Astrocyte of the spinal cord (primary cell): ENCODE data around the gene KCNQ5.
A peak's percentile ranks its signal among the peaks of the same experiment; 100 is the strongest.
"Not testable (repeated sequence)": the region's sequence is repeated elsewhere in the genome, so short reads cannot be mapped to it uniquely, and the experiment has no call there.

ENCODE experiments used
- DNase-seq: peaks from one replicate; pipeline ENCODE4 v3.0.0; 2011; ENCODE audit warnings: low read depth, low spot score
- H3K4me3 ChIP-seq: 2 replicates; pipeline ENCODE4 v1.5.1; 2011; ENCODE audit warnings: low read depth, mild to moderate bottlenecking, low read length, moderate library complexity
- CTCF ChIP-seq: IDR thresholded peaks from 2 replicates; pipeline ENCODE4 v1.5.1; 2012; ENCODE audit warnings: low read depth, mild to moderate bottlenecking, low read length, inconsistent platforms
- in situ Hi-C: cut with HindIII; loops from 2 replicates; pipeline ENCODE4 v1.10.0; 2017; ENCODE audit warnings: low sequenced_read_pairs

The KCNQ5 gene

DNA sequence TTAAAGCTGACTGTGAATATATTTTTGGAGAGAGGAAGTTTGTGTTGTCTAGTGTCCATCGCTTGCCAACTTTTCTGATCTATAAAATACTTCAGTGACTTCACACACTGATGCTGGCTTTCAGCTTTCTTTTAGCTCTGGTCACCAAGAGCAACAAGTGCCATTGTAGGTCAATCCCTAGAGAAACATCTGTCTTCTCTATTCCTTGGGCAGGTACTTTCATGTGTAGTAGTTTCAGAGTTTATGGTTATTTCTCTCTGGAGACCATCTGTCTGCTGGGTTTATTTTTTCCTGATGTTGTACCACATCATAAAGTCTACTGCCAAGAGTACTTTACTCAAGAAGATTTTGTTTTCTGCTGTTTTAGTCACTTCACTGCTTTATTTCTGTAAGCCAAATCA is 353.5 kb downstream of the KCNQ5 start:
- DNase-seq: no peak
- no peak for TF ChIP-seq CTCF
- in situ Hi-C loops: no loop called here
- H3K4me3 ChIP-seq: no peak overlapping the region

DNA sequence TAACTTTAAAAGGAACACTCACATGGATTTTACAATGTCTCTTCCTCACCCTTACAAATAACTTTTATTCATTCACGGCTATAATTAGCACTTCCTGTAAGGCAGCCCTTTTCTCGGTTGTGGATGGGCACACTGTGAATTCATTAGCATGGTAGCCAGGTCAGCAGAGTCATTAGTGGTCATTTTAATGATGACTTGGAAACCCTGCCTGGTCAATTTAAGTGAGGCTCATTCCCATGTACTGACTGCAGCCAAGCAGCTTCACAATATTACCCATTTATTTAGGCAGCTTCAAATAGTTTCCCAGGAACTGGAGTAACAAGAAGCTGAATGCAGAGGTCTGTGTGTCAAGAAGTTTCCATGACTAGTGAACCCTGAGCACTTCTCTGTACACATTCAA is 354.6 kb downstream of the KCNQ5 start:
- DNase-seq: peak; percentile 34
- no peak for TF ChIP-seq CTCF
- H3K4me3 ChIP-seq: no peak overlapping the region
- in situ Hi-C loops: no loop called here

- in situ Hi-C loops: no loop called here
- no peak for DNase-seq
- no peak overlapping the region for H3K4me3 ChIP-seq
- no peak for TF ChIP-seq CTCF
Measured at GRCh38 chr6:72977114-72977513, 355.2 kb downstream of the KCNQ5 start.

- DNase-seq, in situ Hi-C loops, H3K4me3 ChIP-seq: not testable (repeated sequence)
Measured at GRCh38 chr6:72978808-72979207, 356.9 kb downstream of the KCNQ5 start.

GRCh38 chr6:72984189-72984831 is 362.4 kb downstream of the KCNQ5 start:
- in situ Hi-C loops, DNase-seq, H3K4me3 ChIP-seq: not testable (repeated sequence)

DNA sequence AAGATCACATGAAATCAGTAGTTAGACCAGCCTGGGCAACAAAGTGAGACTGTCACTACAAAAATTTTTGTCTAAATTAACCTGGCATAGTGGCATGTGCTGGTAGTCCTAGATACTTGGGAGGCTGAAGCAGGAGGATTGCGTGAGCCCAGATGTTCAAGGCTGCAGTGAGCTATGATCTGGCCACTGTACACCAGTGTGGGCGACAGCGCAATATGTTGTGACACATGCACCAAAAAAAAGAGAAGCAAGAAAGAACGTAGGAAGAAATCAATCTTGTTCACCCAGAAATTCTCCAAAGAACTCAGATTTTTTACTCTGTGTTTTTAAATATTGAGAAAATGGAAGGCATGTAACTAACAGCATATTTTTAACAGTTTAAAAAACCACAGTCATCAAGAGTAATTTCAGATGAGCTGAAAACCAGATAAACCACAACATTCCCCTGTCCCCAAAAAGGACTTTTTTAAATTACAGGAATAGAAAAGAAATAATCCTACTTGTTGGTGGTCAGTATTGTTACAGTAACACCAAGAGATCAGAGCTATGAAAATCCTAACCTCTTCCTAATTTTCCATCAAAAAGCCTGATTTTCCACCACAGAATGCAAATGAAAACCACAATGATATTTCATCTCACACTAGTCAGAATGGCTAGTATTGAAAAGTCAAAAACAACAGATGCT is 363.3 kb downstream of the KCNQ5 start:
- peak; percentile 63 for DNase-seq
- in situ Hi-C loops: no loop called here

DNA sequence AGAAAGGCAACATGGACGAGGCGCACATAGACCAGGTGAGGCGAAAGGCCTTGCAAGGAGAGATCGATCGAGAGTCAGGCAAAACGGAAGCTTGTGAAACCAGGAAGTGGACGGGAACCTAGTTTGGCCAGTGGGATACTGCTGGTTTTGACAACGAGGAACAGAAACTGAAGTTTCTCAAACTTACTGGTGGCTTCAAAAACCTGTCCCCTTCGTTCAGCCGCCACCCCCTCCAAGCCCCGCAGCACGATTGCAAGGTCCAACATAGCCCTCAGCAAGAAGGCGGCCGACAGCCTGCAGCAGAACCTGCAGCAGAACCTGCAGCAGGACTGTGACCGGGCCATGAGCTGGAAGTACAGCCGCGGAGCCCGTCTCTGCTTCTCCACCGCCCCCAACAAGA is 365.4 kb downstream of the KCNQ5 start:
- no peak for TF ChIP-seq CTCF
- in situ Hi-C loops: no loop called here
- no peak overlapping the region for H3K4me3 ChIP-seq
- no peak for DNase-seq

More for the DNA sequence above, 363.3 kb downstream of the KCNQ5 start:
- H3K4me3 ChIP-seq: no peak overlapping the region
- no peak for TF ChIP-seq CTCF
